ENCODE results near the gene ADD3.

GRCh38 chr10:109982123-109982522, 25.7 kb upstream of the ADD3 start:
- no peak for TF ChIP-seq CTCF (tag by site-specific recombination; IDR thresholded peaks at IDR 0.05)
- TF ChIP-seq ZEB2 (tag by site-specific recombination; IDR thresholded peaks at IDR 0.05) = no peak
- TF ChIP-seq ZNF239 (tag by site-specific recombination; IDR thresholded peaks at IDR 0.05) = no peak
- no peak for TF ChIP-seq ATF2 (tag by site-specific recombination; IDR thresholded peaks at IDR 0.05; ENCODE audit: low read depth)
- no peak for TF ChIP-seq ZNF548 (tag by site-specific recombination; IDR thresholded peaks at IDR 0.05)
- TF ChIP-seq ZNF174 (tag by site-specific recombination; IDR thresholded peaks at IDR 0.05) = no peak
- TF ChIP-seq ZNF10 (tag by site-specific recombination; IDR thresholded peaks at IDR 0.05) = no peak
- TF ChIP-seq TCF7L2 (IDR thresholded peaks at IDR 0.05; ENCODE audit: borderline replicate concordance, low read depth, low read length) = no peak
- TF ChIP-seq ELK4 (IDR thresholded peaks at IDR 0.05; ENCODE audit: borderline replicate concordance, low read depth, low read length) = no peak
- no peak for TF ChIP-seq KLF9 (tag by site-specific recombination; IDR thresholded peaks at IDR 0.05; ENCODE audit: low read depth)
- no peak for TF ChIP-seq ZNF670 (tag by site-specific recombination; IDR thresholded peaks at IDR 0.05; ENCODE audit: low read depth)

All from HEK293 (cell line).